Esophagus muscularis mucosa (tissue), 4 donors: ENCODE data around the gene CD38. TPM values are rescaled to one million over a fixed set of nuclear protein-coding genes. Genes with fewer than 3 reads are reported as not detected.
A peak's percentile ranks its signal among the peaks of the same experiment; 100 is the strongest.

Experiments used
- DNase-seq: peaks from one replicate; pipeline ENCODE4 v3.0.0-alpha.2; 2017; ENCODE audit errors: extremely low spot score
- H3K27ac ChIP-seq, 4 donors: fragments of 200-600 bp; sonication (generic); replicated peaks in 1 of 4; 1 replicate in 3 of 4; 2 replicates in 1 of 4; pipeline ENCODE4 v1.5.1; 2016 to 2019; ENCODE audit warnings: mild to moderate bottlenecking in 1 of 4
- H3K27me3 ChIP-seq, 4 donors: fragments of 200-600 bp; sonication (generic); one replicate each; pipeline versions ENCODE4 v1.5.1 to v1.6.0; 2016 to 2019
- H3K36me3 ChIP-seq, 4 donors: fragments of 200-600 bp; sonication (generic); one replicate each; pipeline ENCODE4 v1.5.1; 2016 to 2019
- H3K4me1 ChIP-seq, 4 donors: fragments of 200-600 bp; sonication (generic); one replicate each; pipeline ENCODE4 v1.5.1; 2016 to 2019
- H3K4me3 ChIP-seq, 4 donors: fragments of 200-600 bp; sonication (generic); 1 replicate in 2 of 4; 2 replicates in 2 of 4; pipeline ENCODE4 v1.5.1; 2016 to 2019; ENCODE audit warnings: mild to moderate bottlenecking in 4 of 4, moderate library complexity in 1 of 4
- H3K9me3 ChIP-seq, 4 donors: fragments of 200-600 bp; sonication (generic); 1 replicate in 3 of 4; 2 replicates in 1 of 4; pipeline ENCODE4 v1.5.1; 2016 to 2019
- EP300 ChIP-seq: sonication (generic); formaldehyde crosslinking; IDR thresholded peaks from one replicate; pipeline ENCODE4 v1.6.1; 2017; ENCODE audit warnings: antibody characterized with exemption
- POLR2A ChIP-seq: fragments of 450-650 bp; IDR thresholded peaks from one replicate; pipeline ENCODE4 v1.6.1; 2017; ENCODE audit warnings: antibody characterized with exemption, moderate library complexity, mild to moderate bottlenecking, low read depth
- POLR2AphosphoS5 ChIP-seq, 2 donors: sonication (generic); formaldehyde crosslinking; IDR thresholded peaks; one replicate each; pipeline ENCODE4 v1.6.1; 2017; ENCODE audit warnings: antibody characterized with exemption in 2 of 2
- whole genome bisulfite sequencing: methylation state at CpG from one replicate; pipeline ENCODE4 v1.1.5; 2018; 5-methylcytosine and 5-hydroxymethylcytosine counted together
- intact Hi-C: fragments of 100-400 bp; cut with DNase I; formaldehyde crosslinking; loops from one replicate; pipeline ENCODE4 v1.15.1; 2023
- total RNA-seq, 4 donors: library from RNA; depleted of rRNA; stranded (reverse); fragments of >200 nt; gene quantifications; one replicate each; pipeline versions ENCODE4 v1.1.0 to v1.2.1, GENCODE V29; 2016
- TF ChIP-seq, protein P1 (sequence below), 3 experiments: fragments of 200-600 bp in 2 of 3; fragments of 450-650 bp in 1 of 3; sonication (generic) in 2 of 3; IDR thresholded peaks; one replicate each; pipeline ENCODE4 v1.5.1; 2017 to 2019; ENCODE audit warnings: antibody characterized with exemption in 3 of 3, mild to moderate bottlenecking in 2 of 3, moderate library complexity in 1 of 3

The CD38 gene
- total RNA-seq, 4 donors from 2014 or later: 1.4 to 5.8 (median 2.6) TPM

DNA sequence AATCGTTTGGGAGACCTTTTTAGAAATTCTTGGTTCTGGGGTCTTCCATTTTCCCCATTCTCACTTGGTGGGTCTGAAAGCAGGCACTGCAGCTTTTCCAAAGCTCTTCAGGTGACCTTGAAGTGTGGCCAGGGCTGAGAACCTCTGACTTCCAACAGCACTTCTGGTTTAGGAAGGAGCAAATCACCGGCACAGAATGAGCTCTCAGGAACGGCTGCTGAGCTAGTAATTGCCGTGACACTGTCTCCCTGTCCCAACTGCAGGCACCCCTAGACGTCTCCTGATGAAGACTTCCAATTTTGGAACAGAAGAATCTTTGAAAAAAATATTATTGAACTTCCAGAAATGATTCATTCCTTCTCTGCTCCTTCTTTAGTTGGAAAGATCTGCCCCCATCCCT is 31.3 kb downstream of the CD38 start:
- DNase-seq: no peak
- H3K36me3 ChIP-seq: no peaks in the 10 kb centered on the region
- H3K4me3 ChIP-seq: peak overlapping the region in 1 of 4 donors; percentile 9
- H3K27ac ChIP-seq: no peak overlapping the region
- H3K9me3 ChIP-seq: no peaks in the 10 kb centered on the region
- intact Hi-C loops: no loop called here
- H3K27me3 ChIP-seq: no peaks in the 10 kb centered on the region
- 51% methylated on average over 5 of the region's 5 CpGs for WGBS
- peaks cover 0 to 9% (median 6%) of the 10 kb centered on the region in 4 donors for H3K4me1 ChIP-seq
- TF ChIP-seq POLR2AphosphoS5 (IDR thresholded peaks at IDR 0.05): no peak
- TF ChIP-seq EP300: no peak
- TF ChIP-seq, protein P1, sequence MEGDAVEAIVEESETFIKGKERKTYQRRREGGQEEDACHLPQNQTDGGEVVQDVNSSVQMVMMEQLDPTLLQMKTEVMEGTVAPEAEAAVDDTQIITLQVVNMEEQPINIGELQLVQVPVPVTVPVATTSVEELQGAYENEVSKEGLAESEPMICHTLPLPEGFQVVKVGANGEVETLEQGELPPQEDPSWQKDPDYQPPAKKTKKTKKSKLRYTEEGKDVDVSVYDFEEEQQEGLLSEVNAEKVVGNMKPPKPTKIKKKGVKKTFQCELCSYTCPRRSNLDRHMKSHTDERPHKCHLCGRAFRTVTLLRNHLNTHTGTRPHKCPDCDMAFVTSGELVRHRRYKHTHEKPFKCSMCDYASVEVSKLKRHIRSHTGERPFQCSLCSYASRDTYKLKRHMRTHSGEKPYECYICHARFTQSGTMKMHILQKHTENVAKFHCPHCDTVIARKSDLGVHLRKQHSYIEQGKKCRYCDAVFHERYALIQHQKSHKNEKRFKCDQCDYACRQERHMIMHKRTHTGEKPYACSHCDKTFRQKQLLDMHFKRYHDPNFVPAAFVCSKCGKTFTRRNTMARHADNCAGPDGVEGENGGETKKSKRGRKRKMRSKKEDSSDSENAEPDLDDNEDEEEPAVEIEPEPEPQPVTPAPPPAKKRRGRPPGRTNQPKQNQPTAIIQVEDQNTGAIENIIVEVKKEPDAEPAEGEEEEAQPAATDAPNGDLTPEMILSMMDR (IDR thresholded peaks at IDR 0.05): no peak
- no peak for TF ChIP-seq POLR2A

GRCh38 chr4:15811703-15812337 is 33.7 kb downstream of the CD38 start:
- intact Hi-C loops: loop anchor here (2.0 kb wide), 1 partner anchor 67 kb away; no protein-coding TSS in a partner anchor
- no peak overlapping the region for H3K4me3 ChIP-seq

GRCh38 chr4:15832523-15833451 is 54.7 kb downstream of the CD38 start:
- no peak overlapping the region for H3K4me3 ChIP-seq
- 95% methylated on average over 3 of the region's 3 CpGs for WGBS
- DNase-seq: no peak
- no peaks in the 10 kb centered on the region for H3K4me1 ChIP-seq
- no peaks in the 10 kb centered on the region for H3K9me3 ChIP-seq
- H3K27me3 ChIP-seq: no peaks in the 10 kb centered on the region
- no peak for TF ChIP-seq EP300
- TF ChIP-seq, protein P1 (IDR thresholded peaks at IDR 0.05): no peak
- TF ChIP-seq POLR2A: no peak
- TF ChIP-seq POLR2AphosphoS5 (IDR thresholded peaks at IDR 0.05): no peak
- intact Hi-C loops: no loop called here
- no peak overlapping the region for H3K27ac ChIP-seq
- H3K36me3 ChIP-seq: no peaks in the 10 kb centered on the region

More at GRCh38 chr4:15811703-15812337, 33.7 kb downstream of the CD38 start:
- H3K27me3 ChIP-seq: no peaks in the 10 kb centered on the region
- no peak for DNase-seq
- H3K36me3 ChIP-seq: no peaks in the 10 kb centered on the region
- no peaks in the 10 kb centered on the region for H3K9me3 ChIP-seq
- H3K4me1 ChIP-seq: no peaks in the 10 kb centered on the region
- no peak overlapping the region for H3K27ac ChIP-seq
- TF ChIP-seq EP300: no peak
- TF ChIP-seq POLR2A: no peak
- TF ChIP-seq, protein P1 (IDR thresholded peaks at IDR 0.05): no peak
- TF ChIP-seq POLR2AphosphoS5 (IDR thresholded peaks at IDR 0.05): no peak
- 77% methylated on average over 2 of the region's 2 CpGs for WGBS

- Histone ChIP-seq H3K9me3 (no peaks in the 10 kb centered on the region), H3K27ac (no peak overlapping the region), H3K4me1 (no peaks in the 10 kb centered on the region), H3K36me3 (no peaks in the 10 kb centered on the region), H3K27me3 (no peaks in the 10 kb centered on the region), H3K4me3 (no peak overlapping the region)
- DNase-seq: no peak
- TF ChIP-seq POLR2A (no peak), POLR2AphosphoS5 (IDR thresholded peaks at IDR 0.05) (no peak), EP300 (no peak)
- TF ChIP-seq, protein P1 (IDR thresholded peaks at IDR 0.05): no peak
- intact Hi-C loops: no loop called here
- WGBS: 87% methylated on average over 1 of the region's 1 CpG
These were observed 55.7 kb downstream of the CD38 start for GRCh38 chr4:15833801-15834200.
